AG04450 (cell line): Measurements from ENCODE around the gene TRIM66. TPM values are rescaled to one million over a fixed set of nuclear protein-coding genes. Genes with fewer than 3 reads are reported as not detected.

Experiments
- CTCF ChIA-PET: fragments of 300-600, 350-600 bp; formaldehyde crosslinking; extraction: SDS; loops from one replicate; lab custom pipeline; 2022; ENCODE audit warnings: antibody characterized with exemption, inconsistent platforms; lab: Charles Lee
- POLR2A ChIA-PET: fragments of 350-600 bp; formaldehyde crosslinking; extraction: SDS; loops from one replicate; lab custom pipeline; 2021; ENCODE audit warnings: antibody characterized with exemption, inconsistent platforms; lab: Yijun Ruan, JAX
- DNase-seq: peaks from one replicate; pipeline ENCODE4 v3.0.0-alpha.2; 2011; ENCODE audit warnings: low read depth, low spot score
- H3K27ac ChIP-seq: one replicate; pipeline ENCODE4 v1.5.1; 2012; ENCODE audit warnings: low read depth, low read length, control low read depth
- H3K27me3 ChIP-seq: one replicate; pipeline ENCODE4 v1.6.0; 2012; ENCODE audit warnings: low read length; ENCODE audit not compliant: control insufficient read depth, insufficient read depth
- H3K4me3 ChIP-seq: 2 replicates; pipeline ENCODE4 v1.5.1; 2011; ENCODE audit warnings: mild to moderate bottlenecking, low read depth, low read length, control low read depth
- H3K9me3 ChIP-seq: 2 replicates; pipeline ENCODE4 v1.5.1; 2012; ENCODE audit warnings: low read length; ENCODE audit not compliant: control insufficient read depth, insufficient read depth
- CTCF ChIP-seq: IDR thresholded peaks from 2 replicates; pipeline ENCODE4 v1.5.1; 2011; ENCODE audit warnings: low read depth, low read length, control low read depth, inconsistent platforms
- polyA plus RNA-seq: library from polyadenylated mRNA; depleted of rRNA; stranded (reverse); fragments of >200 nt; gene quantifications from 2 replicates; pipeline ENCODE4 v1.2.3, GENCODE V29; 2011

TRIM66 gene
- polyA plus RNA-seq, 1 experiment = 6.3 TPM

- Histone ChIP-seq H3K27me3 (no peaks in the 10 kb centered on the region), H3K27ac (peak overlapping the region; percentile 11), H3K9me3 (no peaks in the 10 kb centered on the region), H3K4me3 (no peak overlapping the region)
- TF ChIP-seq CTCF = no peak
- no peak for DNase-seq
- ChIA-PET CTCF (interaction anchor here (0.7 kb wide), 1 partner anchor 257 kb away, joined by 3 read pairs; no protein-coding TSS in a partner anchor), POLR2A (interaction anchor here (0.6 to 1.9 kb wide), 4 partner anchors 9 to 111 kb away, joined by 3 to 7 read pairs (median 4); no protein-coding TSS in a partner anchor)
Observed at GRCh38 chr11:8699903-8700302, 17.4 kb upstream of the TRIM66 start.

- TF ChIP-seq CTCF = no peak
- CTCF ChIA-PET = interaction anchor here (0.6 to 1.0 kb wide), 2 partner anchors 197 to 439 kb away, joined by 4 to 5 read pairs; no protein-coding TSS in a partner anchor
- no peak for DNase-seq
- POLR2A ChIA-PET = interaction anchor here (0.6 to 1.9 kb wide), 4 partner anchors 10 to 169 kb away, joined by 3 to 9 read pairs (median 6); no protein-coding TSS in a partner anchor
- H3K4me3 ChIP-seq = no peak overlapping the region
- no peaks in the 10 kb centered on the region for H3K9me3 ChIP-seq
- no peaks in the 10 kb centered on the region for H3K27me3 ChIP-seq
- no peak overlapping the region for H3K27ac ChIP-seq
Observed at GRCh38 chr11:8698917-8699441, 16.5 kb upstream of the TRIM66 start.

DNA sequence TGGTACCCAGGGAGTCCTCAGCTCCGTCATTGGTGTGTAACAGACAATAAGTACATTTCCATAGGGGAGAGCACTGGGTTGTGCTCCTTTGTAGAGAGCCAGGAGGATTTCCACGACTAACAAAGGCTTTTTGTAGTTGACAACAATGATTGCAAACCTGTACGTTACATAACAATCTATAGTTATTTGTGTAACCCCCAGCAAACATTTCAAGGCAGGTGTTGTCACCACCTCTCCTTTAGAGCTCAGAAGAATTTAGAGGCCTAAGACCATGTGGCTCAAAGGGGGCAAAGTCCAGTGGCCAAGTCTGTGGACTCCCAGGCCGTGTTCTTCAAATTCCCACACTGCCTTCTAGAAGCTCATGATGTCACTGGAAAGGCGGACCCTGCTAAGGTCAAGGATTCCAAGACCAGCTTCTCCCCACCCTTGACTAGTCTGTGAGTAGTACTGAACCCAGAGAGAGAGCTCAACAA, 15.9 kb upstream of the TRIM66 start:
- Histone ChIP-seq H3K27ac (no peak overlapping the region), H3K9me3 (no peaks in the 10 kb centered on the region), H3K27me3 (no peaks in the 10 kb centered on the region), H3K4me3 (no peak overlapping the region)
- CTCF ChIA-PET = interaction anchor here (1.0 kb wide), 1 partner anchor 439 kb away, joined by 4 read pairs; no protein-coding TSS in a partner anchor
- no peak for DNase-seq
- POLR2A ChIA-PET = interaction anchor here (0.5 to 1.9 kb wide), 5 partner anchors 10 to 304 kb away, joined by 3 to 7 read pairs (median 3); no protein-coding TSS in a partner anchor
- TF ChIP-seq CTCF = no peak

DNA sequence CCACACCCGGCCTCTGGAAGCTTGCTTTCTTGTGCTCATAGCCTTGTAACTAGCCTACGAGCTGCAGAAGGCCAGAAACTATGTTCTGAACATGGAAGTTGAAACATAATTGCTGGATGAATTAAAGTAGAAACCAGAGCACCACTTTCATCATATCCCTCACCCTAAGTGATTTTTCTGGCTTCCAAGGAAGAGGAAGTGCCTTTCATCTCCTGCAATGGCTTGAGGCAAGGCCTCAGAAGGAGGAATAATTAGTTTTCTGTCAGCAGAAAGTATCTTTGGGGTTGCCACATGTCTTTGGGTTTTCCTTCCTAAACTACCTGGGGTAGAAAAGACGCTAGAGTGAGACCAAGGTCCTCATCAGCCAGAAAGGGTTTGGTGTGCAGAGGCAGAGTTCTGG, 14.6 kb upstream of the TRIM66 start:
- no peak overlapping the region for H3K27ac ChIP-seq
- no peak overlapping the region for H3K4me3 ChIP-seq
- H3K9me3 ChIP-seq = no peaks in the 10 kb centered on the region
- no peaks in the 10 kb centered on the region for H3K27me3 ChIP-seq
- no peak for DNase-seq
- no peak for TF ChIP-seq CTCF
- CTCF ChIA-PET = no interaction called here
- POLR2A ChIA-PET = interaction anchor here (0.6 to 1.7 kb wide), 4 partner anchors 9 to 262 kb away, joined by 3 to 4 read pairs (median 3); no protein-coding TSS in a partner anchor

GRCh38 chr11:8694137-8694536, 11.7 kb upstream of the TRIM66 start:
- no peak for TF ChIP-seq CTCF
- H3K27ac ChIP-seq = no peak overlapping the region

More at GRCh38 chr11:8694137-8694536, 11.7 kb upstream of the TRIM66 start:
- no peak overlapping the region for H3K4me3 ChIP-seq
- no peaks in the 10 kb centered on the region for H3K9me3 ChIP-seq
- no peak for DNase-seq
- ChIA-PET CTCF (interaction anchor here (1.0 kb wide), 1 partner anchor 814 kb away, joined by 3 read pairs; no protein-coding TSS in a partner anchor), POLR2A (no interaction called here)
- H3K27me3 ChIP-seq = no peaks in the 10 kb centered on the region
